Measurements from ENCODE around the gene KIAA0513.

DNA sequence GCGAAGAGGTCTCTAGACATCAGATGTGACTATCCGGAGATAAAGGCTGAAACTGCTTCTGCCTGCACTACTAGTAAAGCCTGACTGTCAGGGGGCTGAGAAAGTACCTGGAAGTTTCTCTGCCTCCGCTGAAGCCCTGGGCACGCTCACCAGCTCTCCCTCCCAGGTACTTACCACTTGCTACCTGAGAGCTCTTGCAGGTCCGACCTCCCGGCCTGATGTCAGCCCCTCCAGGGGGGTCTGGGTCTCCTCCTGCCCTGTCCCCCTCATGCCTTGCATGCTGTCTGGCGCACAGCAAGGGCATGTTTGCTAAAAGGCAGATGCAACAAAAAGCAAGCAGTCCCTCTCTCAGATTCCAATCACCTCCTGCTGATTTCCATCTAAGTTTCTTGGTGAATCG is 33.7 kb upstream of the KIAA0513 start:
- TF ChIP-seq, protein P1, sequence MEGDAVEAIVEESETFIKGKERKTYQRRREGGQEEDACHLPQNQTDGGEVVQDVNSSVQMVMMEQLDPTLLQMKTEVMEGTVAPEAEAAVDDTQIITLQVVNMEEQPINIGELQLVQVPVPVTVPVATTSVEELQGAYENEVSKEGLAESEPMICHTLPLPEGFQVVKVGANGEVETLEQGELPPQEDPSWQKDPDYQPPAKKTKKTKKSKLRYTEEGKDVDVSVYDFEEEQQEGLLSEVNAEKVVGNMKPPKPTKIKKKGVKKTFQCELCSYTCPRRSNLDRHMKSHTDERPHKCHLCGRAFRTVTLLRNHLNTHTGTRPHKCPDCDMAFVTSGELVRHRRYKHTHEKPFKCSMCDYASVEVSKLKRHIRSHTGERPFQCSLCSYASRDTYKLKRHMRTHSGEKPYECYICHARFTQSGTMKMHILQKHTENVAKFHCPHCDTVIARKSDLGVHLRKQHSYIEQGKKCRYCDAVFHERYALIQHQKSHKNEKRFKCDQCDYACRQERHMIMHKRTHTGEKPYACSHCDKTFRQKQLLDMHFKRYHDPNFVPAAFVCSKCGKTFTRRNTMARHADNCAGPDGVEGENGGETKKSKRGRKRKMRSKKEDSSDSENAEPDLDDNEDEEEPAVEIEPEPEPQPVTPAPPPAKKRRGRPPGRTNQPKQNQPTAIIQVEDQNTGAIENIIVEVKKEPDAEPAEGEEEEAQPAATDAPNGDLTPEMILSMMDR (IDR thresholded peaks at IDR 0.05; ENCODE audit: extremely low read depth in 1 of 2, insufficient read depth in 1 of 2, low read depth in 1 of 2, low read length in 2 of 2) = no peak
- no peak for TF ChIP-seq POLR2AphosphoS5 (IDR thresholded peaks at IDR 0.05; ENCODE audit: insufficient read depth, low read depth, low read length)

All from endothelial cell of umbilical vein (primary cell).